ENCODE data around the gene GADD45GIP1.
"Not testable (repeated sequence)": the region's sequence is repeated elsewhere in the genome, so short reads cannot be mapped to it uniquely, and the experiment has no call there.

The GADD45GIP1 gene

GRCh38 chr19:12987781-12988180 lies 30.8 kb upstream of the GADD45GIP1 start:
- no peak for DNase-seq (ENCODE audit: low spot score)

- DNase-seq (ENCODE audit: low spot score): no peak
Measured at GRCh38 chr19:12987190-12987589, 30.2 kb upstream of the GADD45GIP1 start.

DNA sequence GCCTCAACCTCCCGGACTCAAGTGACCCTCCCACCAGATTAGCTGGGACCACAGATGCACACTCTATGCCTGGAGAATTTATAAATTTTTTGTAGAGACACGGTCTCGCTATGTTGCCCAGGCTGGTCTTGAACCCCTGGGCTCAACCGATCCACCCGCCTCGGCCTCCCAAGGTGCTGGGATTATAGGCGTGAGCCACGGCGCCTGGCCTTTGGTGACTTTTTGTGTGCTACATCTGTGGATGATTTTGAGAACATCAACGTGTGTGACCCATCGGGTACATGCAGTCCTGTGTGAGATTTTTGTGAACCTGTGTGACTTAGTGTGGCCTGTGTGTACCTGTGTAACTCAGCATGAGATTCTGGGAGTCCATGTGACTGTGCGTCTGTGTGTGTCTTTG lies 29.7 kb upstream of the GADD45GIP1 start:
- no peak for DNase-seq (ENCODE audit: low spot score)

DNA sequence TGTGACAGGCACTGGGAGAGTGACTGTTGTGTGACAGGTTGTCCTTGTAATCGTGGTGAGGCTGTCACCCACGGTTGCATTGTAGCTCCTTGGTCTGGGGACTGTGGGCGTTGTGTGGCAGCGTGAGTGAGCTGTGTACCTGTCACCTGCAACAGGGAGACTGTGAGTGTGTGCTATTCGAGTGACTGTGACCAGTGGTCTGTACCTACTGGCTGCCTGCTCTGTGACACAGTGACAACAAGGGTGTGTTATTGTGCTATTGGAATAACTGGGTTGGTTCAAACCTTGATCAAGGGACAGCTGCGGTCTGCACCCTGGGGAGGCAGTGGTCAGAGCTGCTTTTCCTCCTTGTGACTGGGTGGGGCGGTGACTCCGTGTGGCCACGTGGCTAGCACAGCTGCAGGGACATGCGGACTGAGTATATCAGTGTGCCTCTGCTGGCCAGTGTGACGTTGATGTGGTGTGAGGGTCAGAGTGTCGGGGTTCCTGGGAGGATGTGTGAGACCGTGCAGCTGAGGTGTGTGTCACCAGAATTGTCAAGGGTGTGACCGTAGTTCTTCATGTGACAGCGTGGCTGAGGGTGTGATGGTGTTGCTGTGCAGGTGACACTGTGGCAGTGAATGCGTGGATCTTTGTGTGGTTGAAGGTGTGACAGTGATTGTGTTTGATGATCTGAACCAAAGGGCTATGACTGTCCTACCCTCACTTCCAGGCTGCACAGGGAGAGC lies 28.2 kb upstream of the GADD45GIP1 start:
- DNase-seq (ENCODE audit: low spot score): peak; percentile 95

DNA sequence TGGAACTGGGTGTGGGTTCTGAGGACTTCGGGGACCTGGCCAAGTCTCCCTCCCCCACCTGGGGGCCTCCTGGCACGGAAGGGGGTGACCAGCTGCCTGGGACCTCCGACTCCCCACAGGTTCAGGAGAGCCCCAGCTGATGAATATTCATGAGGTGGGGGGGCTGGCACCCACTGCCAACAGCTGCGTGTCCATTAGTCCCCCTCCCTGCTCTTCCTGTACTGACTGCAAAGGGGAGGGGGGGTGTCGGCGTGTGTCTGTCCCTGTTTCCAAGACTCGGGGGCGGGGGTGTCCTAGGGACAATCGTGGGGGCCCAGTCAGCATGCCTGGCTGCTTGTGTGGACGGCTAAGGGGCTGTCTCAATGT lies 27.6 kb upstream of the GADD45GIP1 start:
- DNase-seq (ENCODE audit: low spot score): peak; percentile 69

DNA sequence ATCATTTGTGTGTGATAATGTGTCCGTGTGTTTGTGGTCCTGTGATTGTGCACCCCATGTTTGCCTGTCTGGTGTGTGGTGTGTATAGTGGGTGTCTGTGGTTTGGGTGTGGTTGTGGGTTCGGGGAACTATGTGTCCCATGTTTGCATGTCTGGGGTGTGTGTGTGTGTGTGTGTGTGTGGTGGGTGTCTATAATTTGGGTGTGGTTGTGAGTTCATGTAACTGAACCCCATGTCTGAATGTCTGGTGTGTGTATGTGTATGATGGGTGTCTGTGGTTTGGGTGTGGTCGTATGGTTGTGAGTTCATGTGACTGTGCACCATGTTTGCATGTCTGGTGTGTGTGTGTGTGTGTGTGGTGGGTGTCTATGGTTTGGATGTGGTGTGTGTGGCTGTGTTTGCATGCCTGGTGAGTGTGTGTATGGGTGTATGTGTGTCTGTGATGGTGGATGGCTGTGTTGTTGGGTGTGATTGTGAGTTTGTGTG lies 27.2 kb upstream of the GADD45GIP1 start:
- no peak for DNase-seq (ENCODE audit: low spot score)

- DNase-seq (ENCODE audit: low spot score): peak; percentile 88
Measured at GRCh38 chr19:12983542-12984142, 26.6 kb upstream of the GADD45GIP1 start.

DNA sequence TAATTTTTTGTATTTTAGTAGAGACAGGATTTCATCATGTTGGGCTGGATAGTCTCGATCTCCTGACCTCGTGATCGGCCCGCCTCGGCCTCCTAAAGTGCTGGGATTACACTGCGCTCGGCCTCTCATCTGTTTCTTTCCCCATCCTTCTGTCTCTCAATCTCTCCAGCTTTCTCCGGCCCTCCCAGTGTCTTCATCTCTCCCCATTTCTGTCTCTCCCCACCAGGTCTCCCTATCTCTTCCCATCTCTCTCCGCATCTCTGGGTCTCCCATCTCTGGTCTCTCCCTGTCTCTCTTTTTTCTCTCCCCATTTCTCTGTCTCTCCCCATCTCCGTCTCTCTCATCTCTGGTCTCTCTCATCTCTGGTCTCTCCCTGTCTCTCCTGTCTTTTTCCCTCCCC lies 26.1 kb upstream of the GADD45GIP1 start:
- DNase-seq (ENCODE audit: low spot score): no peak

DNA sequence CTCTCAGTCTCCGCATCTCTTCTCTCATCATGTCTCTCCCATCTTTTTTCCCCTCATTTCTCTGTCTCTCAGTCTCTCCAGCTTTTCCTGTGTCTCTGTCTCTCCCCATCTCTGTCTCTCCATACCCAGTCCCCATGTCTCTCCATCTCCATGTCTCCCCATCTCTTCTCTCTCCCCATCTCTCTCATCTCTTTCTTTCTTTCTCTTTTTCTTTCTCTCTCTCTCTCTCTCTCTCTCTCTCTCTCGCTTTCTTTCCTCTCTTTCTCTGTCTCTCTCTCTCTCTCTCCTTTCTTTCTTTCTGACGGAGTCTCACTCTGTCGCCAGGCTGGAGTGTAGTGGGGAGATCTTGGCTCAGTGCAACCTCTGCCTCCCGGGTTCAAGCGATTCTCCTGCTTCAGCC lies 25.6 kb upstream of the GADD45GIP1 start:
- no peak for DNase-seq (ENCODE audit: low spot score)

DNA sequence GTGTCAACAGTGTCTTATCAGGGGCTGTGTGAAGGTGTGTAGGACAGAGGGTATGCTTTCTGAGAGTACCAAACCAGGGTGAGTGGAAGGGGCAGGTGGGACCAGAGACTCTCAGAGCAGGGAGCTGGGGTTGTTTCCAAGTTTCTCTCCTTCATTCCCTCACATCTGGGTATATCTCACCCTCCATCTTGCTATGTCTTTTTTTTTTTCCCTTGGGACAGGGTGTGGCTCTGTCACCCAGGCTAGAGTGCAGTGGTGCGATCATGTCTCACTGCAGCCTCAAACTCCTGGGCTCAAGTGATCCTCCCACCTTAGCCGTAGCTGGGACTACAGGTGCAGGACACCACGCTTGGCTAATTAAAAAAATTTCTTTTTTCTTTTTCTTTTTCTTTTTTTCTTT lies 23.0 kb upstream of the GADD45GIP1 start:
- no peak for DNase-seq (ENCODE audit: low spot score)

- DNase-seq (ENCODE audit: low spot score): not testable (repeated sequence)
Measured at GRCh38 chr19:12976109-12976508, 19.1 kb upstream of the GADD45GIP1 start.

DNA sequence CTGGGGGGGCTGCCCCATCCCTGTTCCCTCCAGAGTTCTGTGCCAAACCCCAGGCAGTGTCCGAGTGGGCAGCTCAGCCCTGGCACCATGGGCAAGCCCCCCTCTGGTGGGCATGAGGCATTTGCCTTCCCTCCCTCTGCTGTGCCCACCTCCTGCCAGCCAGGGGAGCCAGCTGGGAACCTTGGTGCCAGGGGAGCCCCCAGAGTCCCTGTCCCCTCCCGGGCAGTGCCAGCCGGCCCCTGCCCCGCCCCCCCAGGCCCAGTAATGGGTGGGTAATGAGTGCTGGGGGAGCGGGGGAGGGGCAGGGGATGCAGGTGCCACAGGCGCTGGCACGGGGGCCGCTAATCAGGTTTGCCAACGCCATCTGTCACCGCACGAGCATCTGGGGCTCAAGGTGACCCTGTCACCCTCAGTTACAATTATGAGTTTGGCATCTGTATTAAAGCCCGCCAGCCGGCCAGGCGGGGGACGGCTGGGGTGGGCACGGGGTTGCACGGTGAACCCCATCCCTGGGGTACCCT lies 18.3 kb upstream of the GADD45GIP1 start:
- no peak for DNase-seq (ENCODE audit: low spot score)

DNA sequence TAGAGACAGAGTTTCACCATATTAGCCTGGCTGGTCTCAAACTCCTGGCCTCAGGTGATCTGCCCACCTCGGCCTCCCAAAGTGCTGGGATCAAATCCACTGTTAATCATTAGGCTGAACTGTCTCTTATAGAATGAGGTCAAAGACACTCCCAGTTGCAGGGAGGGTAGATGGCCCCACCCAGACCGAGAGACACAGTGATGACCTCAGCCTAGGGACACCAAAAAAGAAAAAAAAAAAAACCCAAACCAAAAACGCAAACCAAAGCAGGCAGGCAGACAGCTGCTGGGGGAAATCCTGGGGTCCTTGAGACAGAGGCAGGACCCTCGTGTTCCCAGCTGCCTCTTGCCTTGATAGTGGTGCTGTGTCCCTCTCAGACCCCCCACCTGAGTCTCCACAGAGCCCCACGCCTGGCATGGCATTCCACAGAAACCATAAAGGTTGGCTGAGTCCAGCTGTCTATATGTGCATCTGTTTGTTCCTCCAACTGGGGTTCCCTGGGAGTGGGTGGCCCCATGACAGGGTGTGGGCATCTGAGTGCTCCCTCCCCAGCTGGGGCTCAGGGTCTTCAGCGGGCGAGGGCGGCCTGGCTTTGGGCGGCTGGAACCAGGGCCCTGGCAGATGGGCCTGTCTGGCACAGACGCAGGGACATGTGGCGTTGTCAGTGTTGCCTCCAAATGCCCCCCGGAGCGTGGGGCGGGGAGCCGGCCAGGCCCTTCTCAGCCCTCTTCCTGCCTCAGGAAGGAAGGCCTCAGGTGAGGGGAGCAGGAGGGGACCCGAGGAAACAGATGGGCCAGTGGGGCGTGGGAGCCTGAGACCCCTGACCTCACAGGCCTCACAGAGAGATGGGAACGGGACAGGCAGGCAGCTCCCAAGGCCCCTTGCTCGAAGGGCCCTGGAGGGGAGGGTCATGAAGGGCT lies 17.5 kb upstream of the GADD45GIP1 start:
- no peak for DNase-seq (ENCODE audit: low spot score)

- no peak for DNase-seq (ENCODE audit: low spot score)
Measured at GRCh38 chr19:12973236-12973635, 16.2 kb upstream of the GADD45GIP1 start.

DNA sequence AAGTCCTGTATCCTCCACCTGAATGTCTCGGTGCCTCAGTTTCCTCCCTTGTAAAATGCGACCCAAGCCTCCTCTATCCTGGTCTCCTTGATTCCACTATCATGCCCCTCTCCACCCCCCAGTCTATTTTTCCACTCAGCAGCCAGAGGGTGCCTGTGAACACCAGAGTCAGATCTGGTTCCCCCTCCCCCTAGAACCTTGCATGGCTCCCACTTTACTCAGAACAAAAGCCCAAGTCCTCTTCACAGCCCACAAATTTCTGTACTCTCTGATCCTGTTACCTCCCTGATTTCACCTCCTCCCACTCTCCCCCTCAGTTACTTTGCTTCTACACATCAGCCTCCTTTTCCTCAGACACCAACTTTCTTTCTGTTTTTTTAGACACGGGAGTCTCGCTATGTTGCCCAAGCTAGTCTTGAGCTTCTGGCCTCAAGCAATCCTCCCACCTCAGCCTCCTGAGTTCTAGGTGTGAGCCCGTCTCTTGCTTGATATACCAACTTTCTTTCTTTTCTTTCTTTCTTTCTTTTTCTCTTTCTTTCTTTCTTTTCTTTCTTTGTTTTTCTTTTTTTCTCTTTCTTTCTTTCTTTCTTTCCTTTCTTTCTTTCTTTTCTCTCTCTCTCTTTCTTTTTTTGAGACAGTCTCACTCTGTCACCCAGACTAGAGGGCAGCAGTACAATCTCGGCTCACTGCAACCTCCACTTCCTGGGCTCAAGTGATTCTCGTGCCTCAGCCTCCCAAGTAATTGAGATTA lies 13.2 kb upstream of the GADD45GIP1 start:
- DNase-seq (ENCODE audit: low spot score): no peak

- peak; percentile 56 for DNase-seq (ENCODE audit: low spot score)
Measured at GRCh38 chr19:12969292-12969988, 12.4 kb upstream of the GADD45GIP1 start, which contains the start of gene DAND5. DAND5 (plus strand) TSS chr19:12969576; CDS start chr19:12969661, 85 bp downstream.

DNA sequence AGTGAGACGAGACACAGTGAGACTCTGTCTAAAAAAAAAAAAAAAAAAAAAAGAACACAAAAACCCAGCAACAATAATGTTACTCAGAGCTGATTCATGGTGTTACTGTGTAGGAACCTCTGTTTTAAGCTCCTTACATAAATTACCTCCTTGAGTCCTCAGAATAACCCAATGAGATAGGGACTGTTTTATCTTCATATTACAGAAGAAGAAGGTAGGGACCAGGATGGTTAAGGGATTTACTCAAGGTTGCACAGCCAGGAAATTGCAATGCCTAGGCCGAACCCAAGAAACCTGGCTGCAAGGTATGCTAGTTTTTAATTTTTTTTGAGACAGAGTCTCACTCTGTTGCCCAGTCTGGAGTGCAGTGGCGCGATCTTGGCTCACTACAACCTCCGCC lies 10.9 kb upstream of the GADD45GIP1 start:
- DNase-seq (ENCODE audit: low spot score): no peak

GRCh38 chr19:12965812-12966135 lies 8.8 kb upstream of the GADD45GIP1 start:
- no peak for DNase-seq (ENCODE audit: low spot score)

- DNase-seq (ENCODE audit: low spot score): peak; percentile 73
Measured at GRCh38 chr19:12965017-12965811, 8.2 kb upstream of the GADD45GIP1 start.

- no peak for DNase-seq (ENCODE audit: low spot score)
Measured at GRCh38 chr19:12959481-12959880, 2.5 kb upstream of the GADD45GIP1 start.
